Chondrocyte (in vitro differentiated cells): Measurements from ENCODE around the gene TSPAN9. TPM values are rescaled to one million over a fixed set of nuclear protein-coding genes. Genes with fewer than 3 reads are reported as not detected.

ENCODE experiments used
- DNase-seq: peaks from one replicate; pipeline ENCODE4 v3.0.0; 2021; ENCODE audit warnings: mixed read lengths, low spot score
- H3K27ac Mint-ChIP-seq: one replicate; pipeline ENCODE4 v1.8.0; 2021; ENCODE audit warnings: mild to moderate bottlenecking, moderate library complexity, mixed read lengths; ENCODE audit not compliant: unreplicated experiment
- H3K27me3 Mint-ChIP-seq: 2 replicates; pipeline ENCODE4 v1.8.0; 2021; ENCODE audit warnings: low read depth, mixed read lengths
- H3K36me3 Mint-ChIP-seq: 2 replicates; pipeline ENCODE4 v1.8.0; 2021; ENCODE audit warnings: low read depth, mixed read lengths
- H3K4me1 Mint-ChIP-seq: 2 replicates; pipeline ENCODE4 v1.8.0; 2021; ENCODE audit warnings: low read depth, mild to moderate bottlenecking, mixed read lengths
- H3K4me3 Mint-ChIP-seq: one replicate; pipeline ENCODE4 v1.8.0; 2021; ENCODE audit warnings: mild to moderate bottlenecking, moderate library complexity, mixed read lengths; ENCODE audit not compliant: unreplicated experiment
- H3K9me3 Mint-ChIP-seq: 2 replicates; pipeline ENCODE4 v1.8.0; 2021; ENCODE audit warnings: low read depth, mixed read lengths
- CTCF ChIP-seq: fragments of 200-600 bp; sonication (generic); IDR thresholded peaks from 2 replicates; pipeline ENCODE4 v1.5.0; 2021; ENCODE audit warnings: antibody characterized with exemption, mild to moderate bottlenecking, moderate library complexity
- total RNA-seq: library from RNA; stranded (reverse); gene quantifications from 3 replicates; pipeline ENCODE4 v1.2.1, GENCODE V29; 2021

TSPAN9 gene
- total RNA-seq, 1 donor from 2014 or later = 50.4 TPM

- Mint-ChIP-seq H3K27ac (no peak overlapping the region), H3K27me3 (peaks cover 44% of the 10 kb centered on the region), H3K36me3 (no peaks in the 10 kb centered on the region), H3K4me1 (no peaks in the 10 kb centered on the region), H3K4me3 (no peak overlapping the region), H3K9me3 (no peaks in the 10 kb centered on the region)
- DNase-seq = no peak
- no peak for TF ChIP-seq CTCF
Measured at GRCh38 chr12:3326850-3327780, 249.9 kb downstream of the TSPAN9 start.

- DNase-seq = no peak
- no peak for TF ChIP-seq CTCF
- Mint-ChIP-seq H3K27ac (no peak overlapping the region), H3K4me3 (no peak overlapping the region), H3K4me1 (no peaks in the 10 kb centered on the region), H3K9me3 (no peaks in the 10 kb centered on the region), H3K27me3 (peaks cover 39% of the 10 kb centered on the region), H3K36me3 (no peaks in the 10 kb centered on the region)
Measured at GRCh38 chr12:3328081-3328480, 250.9 kb downstream of the TSPAN9 start.

GRCh38 chr12:3328571-3328970, 251.4 kb downstream of the TSPAN9 start:
- no peaks in the 10 kb centered on the region for H3K36me3 Mint-ChIP-seq
- no peaks in the 10 kb centered on the region for H3K9me3 Mint-ChIP-seq
- H3K27me3 Mint-ChIP-seq = peaks cover 36% of the 10 kb centered on the region
- no peak for DNase-seq
- H3K4me1 Mint-ChIP-seq = no peaks in the 10 kb centered on the region
- H3K4me3 Mint-ChIP-seq = no peak overlapping the region
- no peak overlapping the region for H3K27ac Mint-ChIP-seq
- no peak for TF ChIP-seq CTCF

- Mint-ChIP-seq H3K4me1 (no peaks in the 10 kb centered on the region), H3K4me3 (no peak overlapping the region), H3K36me3 (no peaks in the 10 kb centered on the region), H3K9me3 (no peaks in the 10 kb centered on the region), H3K27ac (no peak overlapping the region), H3K27me3 (peaks cover 31% of the 10 kb centered on the region)
- no peak for DNase-seq
- no peak for TF ChIP-seq CTCF
Measured at GRCh38 chr12:3329361-3329760, 252.2 kb downstream of the TSPAN9 start.

- Mint-ChIP-seq H3K36me3 (no peaks in the 10 kb centered on the region), H3K27me3 (peaks cover 37% of the 10 kb centered on the region), H3K4me1 (no peaks in the 10 kb centered on the region), H3K9me3 (no peaks in the 10 kb centered on the region), H3K4me3 (no peak overlapping the region), H3K27ac (no peak overlapping the region)
- no peak for DNase-seq
- TF ChIP-seq CTCF = no peak
Measured at GRCh38 chr12:3330976-3331510, 253.9 kb downstream of the TSPAN9 start.
